C1 segment of cervical spinal cord (tissue), 14 donors: Measurements from ENCODE around the gene RAD51B.
"Not testable (repeated sequence)": the region's sequence is repeated elsewhere in the genome, so short reads cannot be mapped to it uniquely, and the experiment has no call there.

Experiments used
- DNase-seq, 14 donors: peaks; one replicate each; lab custom pipeline; 2025; lab: John Stamatoyannopoulos, UW

Gene RAD51B

DNA sequence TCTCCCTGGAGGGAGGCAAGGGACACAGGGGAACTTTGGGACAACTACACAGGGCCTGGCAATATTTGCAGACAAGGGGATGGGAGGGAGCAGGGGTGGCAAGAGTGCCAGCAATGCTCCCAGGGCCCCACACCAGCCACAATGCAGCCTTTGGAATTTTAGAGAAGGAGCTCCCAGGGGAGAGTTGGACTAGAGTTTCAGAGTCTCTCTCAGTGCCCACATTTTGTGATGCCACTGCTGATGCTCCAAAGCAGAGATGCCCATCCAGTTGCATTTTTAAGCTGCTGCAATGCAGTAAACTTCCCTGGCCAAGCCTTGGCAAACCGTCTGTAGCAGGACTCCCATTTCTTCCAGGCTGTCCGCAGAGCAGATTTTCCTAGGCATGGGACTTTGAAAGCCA, 874.3 kb downstream of the RAD51B start:
- no peak for DNase-seq

DNA sequence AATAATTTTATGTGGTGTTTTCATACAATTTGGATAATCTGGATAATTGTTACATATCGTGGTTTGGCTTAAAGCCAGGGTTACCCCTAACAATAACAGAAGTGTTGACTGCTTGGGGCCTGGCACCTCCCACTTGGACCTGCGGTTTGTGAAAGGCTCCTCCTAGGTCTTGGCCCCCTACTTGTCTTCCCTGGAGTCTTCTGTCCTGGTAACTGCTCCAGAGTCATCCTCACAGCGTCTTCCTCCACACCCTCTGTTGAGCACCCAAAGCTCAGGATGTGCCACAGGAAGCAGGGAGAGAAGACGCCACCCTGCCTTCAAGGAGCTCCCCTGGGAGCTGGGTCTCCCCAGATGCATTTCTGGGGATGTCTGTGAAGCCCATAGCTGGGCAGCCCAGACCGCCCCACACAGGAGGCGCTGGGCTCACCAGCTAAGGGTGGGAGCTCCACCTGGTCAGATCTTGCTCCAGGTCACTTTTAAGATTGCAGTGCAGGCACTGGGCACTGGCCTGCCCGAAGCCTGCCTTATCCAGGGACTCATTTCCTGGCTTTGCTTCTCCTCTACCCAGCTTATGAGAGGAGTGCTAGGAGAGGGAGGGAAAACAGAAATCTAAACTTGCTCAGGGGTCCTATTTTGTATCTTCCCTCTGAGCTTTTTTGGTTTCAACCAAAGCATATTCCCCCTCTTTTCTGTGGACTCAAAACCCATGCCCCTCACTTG, 875.1 kb downstream of the RAD51B start:
- no peak for DNase-seq

DNA sequence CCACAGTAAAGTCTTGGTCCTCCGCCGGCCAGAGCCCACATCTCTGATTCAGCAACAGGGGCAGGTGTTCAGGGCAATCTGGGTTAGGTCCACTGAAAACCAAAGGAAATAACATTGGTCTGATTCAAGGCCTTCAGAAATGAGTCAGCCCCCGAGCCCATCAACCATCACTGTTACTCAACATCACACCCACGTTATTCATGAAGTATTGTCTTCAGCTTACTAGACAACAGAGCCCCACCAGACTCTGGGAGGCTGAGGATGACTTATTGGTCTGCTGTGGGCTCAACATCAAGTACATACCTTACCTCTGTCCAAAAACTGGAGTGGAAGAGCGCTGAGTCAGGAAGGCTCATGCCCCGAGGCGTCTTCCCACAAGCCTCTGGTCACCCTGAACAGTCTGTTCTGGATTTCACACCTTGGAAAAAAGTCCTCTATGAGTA, 875.8 kb downstream of the RAD51B start:
- peak in 2 of 14 donors; percentile 15 to 19 for DNase-seq

DNA sequence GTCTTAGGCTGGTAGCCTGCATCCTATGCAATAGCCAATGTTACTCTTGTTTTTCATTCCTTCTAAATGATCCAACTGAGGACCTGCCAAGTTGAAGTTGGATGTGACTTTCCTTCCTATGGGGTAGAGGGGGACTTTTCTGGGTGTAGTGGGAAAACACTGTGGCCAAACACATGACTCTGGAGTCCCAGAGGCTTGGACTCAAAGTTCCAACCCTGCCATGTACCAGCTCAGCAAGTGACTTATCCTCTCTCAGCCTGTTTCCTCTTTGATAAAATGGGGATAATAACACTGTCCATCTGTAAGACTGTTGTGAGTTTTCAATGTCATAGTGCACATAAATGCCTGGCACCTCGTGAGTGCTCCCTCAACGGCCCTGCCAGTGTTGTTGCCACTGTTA, 876.3 kb downstream of the RAD51B start:
- no peak for DNase-seq

DNA sequence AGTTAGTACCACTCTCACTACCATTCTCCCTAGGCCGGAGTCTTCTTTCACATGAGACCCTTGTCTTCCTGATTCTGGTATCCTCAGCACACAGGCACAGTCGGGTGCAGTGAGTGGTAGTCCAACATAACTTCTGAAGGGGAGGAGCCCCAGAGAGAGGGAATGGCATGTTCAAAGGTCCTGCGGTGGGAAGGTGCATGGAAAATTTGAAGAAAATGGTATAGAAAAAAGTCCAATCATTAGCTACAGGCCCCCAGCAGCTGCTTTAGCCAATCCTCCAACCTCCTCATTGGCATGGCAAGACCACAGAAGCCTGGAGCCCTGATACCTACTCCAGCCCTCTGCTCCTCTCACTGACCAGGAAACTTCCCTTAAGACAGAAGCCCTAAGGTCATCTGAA, 876.7 kb downstream of the RAD51B start:
- no peak for DNase-seq

DNA sequence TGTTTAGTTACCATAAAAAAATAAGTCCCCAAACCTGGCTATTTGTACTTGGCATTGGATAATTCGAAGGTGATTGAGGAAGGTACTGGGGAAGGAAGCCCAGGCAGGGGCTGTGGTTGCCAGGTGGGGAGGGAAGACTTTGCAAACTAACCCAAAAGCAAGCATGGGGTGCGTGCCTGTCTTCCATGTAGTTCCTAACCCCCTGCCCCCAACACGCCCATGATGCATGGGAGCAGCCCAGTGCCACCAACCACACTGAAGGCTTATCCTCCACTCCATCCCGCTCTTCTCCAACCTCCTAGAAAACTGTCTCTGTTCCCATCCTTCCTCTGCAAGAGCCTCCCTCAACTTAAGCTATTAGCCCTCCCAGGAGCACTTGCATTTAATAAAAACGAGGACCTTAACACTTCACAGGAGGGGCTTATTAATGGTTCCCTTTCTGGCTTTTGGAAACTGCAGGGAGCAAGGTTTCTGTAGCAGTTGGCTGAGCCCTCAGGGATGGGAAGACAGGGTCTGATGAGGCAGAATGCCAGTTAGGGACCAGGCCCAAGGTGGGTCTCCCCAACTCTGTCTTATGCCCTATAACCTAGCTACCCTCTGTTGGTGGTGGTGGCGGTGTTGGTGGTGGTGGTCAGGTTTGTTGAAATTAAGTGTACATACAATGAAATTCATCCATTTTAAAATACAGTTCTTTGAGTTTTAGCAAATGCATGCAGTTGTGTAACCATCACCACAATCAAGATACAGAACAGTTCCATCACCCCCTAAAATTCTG, 877.3 kb downstream of the RAD51B start:
- DNase-seq: no peak

GRCh38 chr14:68698773-68699172, 879.2 kb downstream of the RAD51B start:
- DNase-seq: not testable (repeated sequence)

- no peak for DNase-seq
Observed at GRCh38 chr14:68701001-68701741, 881.6 kb downstream of the RAD51B start.

DNA sequence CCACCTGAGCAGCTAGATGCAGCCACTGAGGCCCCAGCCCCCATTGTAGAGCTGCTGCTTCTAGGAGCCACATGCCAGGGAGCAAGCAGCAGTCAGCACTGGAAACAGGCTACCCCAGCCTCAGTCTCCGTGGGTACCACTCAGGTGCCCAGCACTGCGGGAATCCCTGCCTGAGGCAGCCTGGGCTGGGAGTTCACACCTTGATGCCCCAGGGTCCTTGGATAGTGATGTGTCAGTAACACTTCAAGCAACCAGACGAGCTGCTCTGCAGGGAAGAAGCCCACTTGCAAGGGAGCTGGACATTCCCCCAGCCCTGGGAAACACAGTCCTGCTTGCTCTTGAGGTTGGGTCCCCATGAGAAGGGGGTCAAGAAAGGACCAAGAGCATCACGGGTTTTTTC, 882.6 kb downstream of the RAD51B start:
- no peak for DNase-seq

- DNase-seq: no peak
Observed at GRCh38 chr14:68702578-68702977, 883.0 kb downstream of the RAD51B start.

DNA sequence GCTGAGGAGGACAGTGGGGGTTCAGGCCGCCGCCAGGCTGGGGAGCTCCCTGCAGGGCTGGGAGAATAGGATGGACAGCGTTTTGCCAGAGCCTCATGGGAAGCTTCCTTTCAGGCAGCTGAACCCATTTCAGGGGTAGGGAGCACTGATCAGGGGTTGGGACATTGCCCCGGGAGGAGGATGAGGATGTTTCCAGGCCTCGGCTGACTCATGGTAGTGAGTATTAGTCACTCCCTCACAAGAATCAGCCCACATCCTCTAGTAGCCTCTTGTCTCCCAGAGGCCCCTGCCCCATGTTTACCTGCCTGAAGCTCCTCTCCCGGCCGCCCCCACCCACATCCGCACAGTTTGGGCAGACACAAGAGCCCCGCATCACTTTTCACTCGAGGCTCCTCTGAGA, 883.5 kb downstream of the RAD51B start:
- no peak for DNase-seq

DNA sequence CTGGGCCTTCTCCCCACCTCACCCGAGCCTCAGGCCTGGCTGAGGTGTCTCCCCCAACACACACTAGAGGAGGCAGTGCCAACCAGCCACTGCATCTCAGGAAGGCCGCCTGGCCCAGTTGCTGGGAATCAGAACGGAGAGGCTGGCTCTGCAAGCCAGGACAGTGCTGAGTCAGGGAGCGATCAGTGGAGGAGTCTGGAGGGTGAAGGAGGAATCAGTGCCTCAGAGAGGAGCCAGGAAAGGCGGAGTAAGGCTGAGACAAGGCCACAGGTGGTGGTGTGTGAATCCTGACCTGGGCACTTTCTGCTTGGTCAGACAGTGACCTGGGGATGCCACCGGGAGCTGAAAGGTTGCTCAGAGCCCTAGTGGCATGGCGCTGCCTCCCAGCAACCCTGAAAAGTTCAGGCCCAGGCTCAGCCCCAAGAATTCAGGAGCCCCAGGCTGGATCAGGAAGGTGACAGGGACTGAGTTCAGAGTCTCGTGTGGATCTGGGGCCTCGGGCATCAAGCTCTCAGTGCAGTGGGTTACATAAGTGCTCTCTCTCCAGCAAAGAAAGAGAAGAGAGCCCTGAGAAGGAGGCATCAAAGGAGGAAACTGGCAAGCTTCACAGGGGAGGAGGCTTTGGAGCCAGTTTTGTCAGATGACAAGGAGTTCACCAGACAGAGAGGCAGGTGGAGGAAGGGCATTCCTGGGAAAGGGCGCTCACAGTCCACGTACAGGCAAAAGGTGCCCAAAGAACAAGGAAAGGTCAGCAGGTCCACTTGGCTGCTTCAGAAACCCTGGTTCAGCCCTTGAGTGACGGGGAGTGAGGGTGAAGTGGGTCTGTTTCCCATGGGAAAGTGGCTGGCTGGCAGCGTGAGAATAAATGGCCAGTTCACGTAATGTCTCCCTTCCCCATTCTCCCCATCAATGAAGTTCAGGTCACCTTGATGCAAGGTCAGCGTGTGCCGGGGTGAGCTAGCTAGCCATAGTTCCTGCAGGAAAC, 885.4 kb downstream of the RAD51B start:
- DNase-seq: peak in 1 of 14 donors; percentile 63

DNA sequence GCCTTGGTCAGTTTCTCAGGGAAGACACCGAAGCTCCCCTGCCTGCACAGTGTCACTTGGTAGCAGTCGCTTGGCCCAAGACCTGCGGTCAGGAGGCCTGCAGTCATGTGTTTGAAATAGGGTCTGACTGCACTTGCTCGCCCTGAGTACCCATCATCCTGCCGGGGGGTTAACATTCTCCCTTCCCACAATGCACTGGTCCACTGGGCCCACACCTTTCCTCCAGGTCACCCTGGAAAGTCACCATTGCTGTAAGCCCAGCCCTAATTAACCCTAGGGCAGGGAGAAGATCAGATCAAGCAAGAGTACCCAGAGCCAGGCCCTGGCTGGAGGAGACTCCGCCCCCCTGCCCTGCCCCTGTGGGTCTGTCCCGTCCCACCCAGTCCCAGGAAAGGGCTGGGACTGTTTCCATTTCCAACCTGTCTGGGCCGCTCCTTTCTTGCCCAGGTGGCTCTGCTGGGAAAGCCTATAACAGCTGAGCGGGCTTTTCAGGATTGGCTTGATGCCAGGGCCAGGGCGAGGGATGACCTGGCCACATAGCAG, 886.2 kb downstream of the RAD51B start:
- no peak for DNase-seq

- DNase-seq: no peak
Observed at GRCh38 chr14:68707482-68707881, 887.9 kb downstream of the RAD51B start.

GRCh38 chr14:68708343-68708742, 888.8 kb downstream of the RAD51B start:
- no peak for DNase-seq

GRCh38 chr14:68709007-68709406, 889.4 kb downstream of the RAD51B start:
- DNase-seq: no peak

DNA sequence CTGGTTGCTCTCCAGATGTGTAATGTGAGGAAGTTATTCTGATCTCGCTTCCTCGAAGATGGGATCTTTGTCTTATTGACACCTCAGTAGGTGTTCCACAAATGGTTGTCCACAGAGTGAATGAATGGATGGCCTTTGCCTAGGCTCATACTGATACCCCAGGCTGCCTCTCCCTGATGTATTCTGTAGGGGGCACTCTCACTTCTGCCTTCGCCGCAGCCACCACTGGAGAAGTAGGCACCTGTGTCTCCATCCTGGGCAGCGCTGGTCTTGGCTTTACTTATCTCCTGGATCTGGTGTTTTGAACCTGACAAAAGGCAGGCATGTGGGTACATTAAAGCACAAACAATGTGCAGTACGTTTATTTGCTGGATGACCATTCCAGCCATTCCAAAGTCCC, 891.2 kb downstream of the RAD51B start:
- no peak for DNase-seq

GRCh38 chr14:68711561-68712309, 892.2 kb downstream of the RAD51B start:
- DNase-seq: no peak

GRCh38 chr14:68712703-68713370, 893.3 kb downstream of the RAD51B start:
- no peak for DNase-seq

DNA sequence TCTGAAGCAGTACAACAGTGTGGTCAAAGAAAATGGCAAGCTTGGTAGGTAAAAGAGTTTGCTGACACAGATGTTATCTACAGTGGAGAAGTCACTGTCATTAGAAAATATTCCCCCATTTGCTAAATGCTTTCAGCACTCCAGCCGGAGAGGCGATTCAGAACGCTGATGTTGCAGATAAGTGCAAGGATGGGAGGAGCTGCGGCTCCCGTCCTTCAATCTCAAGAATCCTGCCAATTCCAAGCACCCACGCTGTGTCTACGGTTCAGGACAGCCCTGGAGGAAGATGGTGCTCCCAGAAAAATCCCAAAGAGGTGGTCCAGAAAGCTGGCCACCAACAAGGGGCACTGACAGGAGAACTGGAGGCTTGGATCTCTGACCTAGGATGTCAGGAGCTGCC, 894.2 kb downstream of the RAD51B start:
- DNase-seq: no peak
